Fibroblast of skin of left biceps (primary cell): Measurements from ENCODE around the gene MFSD11.
"Not testable (repeated sequence)": the region's sequence is repeated elsewhere in the genome, so short reads cannot be mapped to it uniquely, and the experiment has no call there.

Experiments
- DNase-seq, 2 experiments: peaks; one replicate each; pipeline ENCODE4 v3.0.0-alpha.2; 2013; ENCODE audit warnings: low read depth in 2 of 2

MFSD11 gene

GRCh38 chr17:76747716-76748363, 9.9 kb downstream of the MFSD11 start:
- no peak for DNase-seq

- DNase-seq, result no peak
Observed at GRCh38 chr17:76748657-76749056, 10.7 kb downstream of the MFSD11 start.

GRCh38 chr17:76751416-76751993, 13.6 kb downstream of the MFSD11 start:
- no peak for DNase-seq

GRCh38 chr17:76752006-76752405, 14.1 kb downstream of the MFSD11 start:
- no peak for DNase-seq

- no peak for DNase-seq
Observed at GRCh38 chr17:76753061-76753961, 15.4 kb downstream of the MFSD11 start.

- no peak for DNase-seq
Observed at GRCh38 chr17:76755285-76755684, 17.4 kb downstream of the MFSD11 start.

GRCh38 chr17:76757256-76757655, 19.3 kb downstream of the MFSD11 start:
- no peak for DNase-seq

GRCh38 chr17:76758570-76758969, 20.7 kb downstream of the MFSD11 start:
- DNase-seq, result no peak

GRCh38 chr17:76772842-76773525, 35.1 kb downstream of the MFSD11 start:
- peak; percentile 68 to 72 for DNase-seq

GRCh38 chr17:76775021-76775600, 37.2 kb downstream of the MFSD11 start:
- DNase-seq, result no peak

GRCh38 chr17:76781056-76781982, 43.4 kb downstream of the MFSD11 start:
- DNase-seq, result no peak

- no peak for DNase-seq
Observed at GRCh38 chr17:76783146-76783545, 45.2 kb downstream of the MFSD11 start.

GRCh38 chr17:76784926-76785325, 47.0 kb downstream of the MFSD11 start:
- no peak for DNase-seq

- DNase-seq, result not testable (repeated sequence)
Observed at GRCh38 chr17:76787866-76788265, 49.9 kb downstream of the MFSD11 start.

GRCh38 chr17:76789235-76789788, 51.4 kb downstream of the MFSD11 start:
- DNase-seq, result no peak

GRCh38 chr17:76791053-76791980, 53.4 kb downstream of the MFSD11 start:
- DNase-seq, result no peak

- no peak for DNase-seq
Observed at GRCh38 chr17:76792348-76792747, 54.4 kb downstream of the MFSD11 start.

GRCh38 chr17:76793775-76794174, 55.9 kb downstream of the MFSD11 start:
- no peak for DNase-seq

GRCh38 chr17:76796081-76796480, 58.2 kb downstream of the MFSD11 start:
- no peak for DNase-seq
